Measurements from ENCODE around the gene SGPP1. TPM values are rescaled to one million over a fixed set of nuclear protein-coding genes. Genes with fewer than 3 reads are reported as not detected.

Gene SGPP1
- total and polyA plus RNA-seq, 2 of the 8 experiments (the other 6 are each of a cell fraction or from before 2014, with no cell fraction given), result 5.7 to 8.1 TPM

- TF ChIP-seq, protein P1, sequence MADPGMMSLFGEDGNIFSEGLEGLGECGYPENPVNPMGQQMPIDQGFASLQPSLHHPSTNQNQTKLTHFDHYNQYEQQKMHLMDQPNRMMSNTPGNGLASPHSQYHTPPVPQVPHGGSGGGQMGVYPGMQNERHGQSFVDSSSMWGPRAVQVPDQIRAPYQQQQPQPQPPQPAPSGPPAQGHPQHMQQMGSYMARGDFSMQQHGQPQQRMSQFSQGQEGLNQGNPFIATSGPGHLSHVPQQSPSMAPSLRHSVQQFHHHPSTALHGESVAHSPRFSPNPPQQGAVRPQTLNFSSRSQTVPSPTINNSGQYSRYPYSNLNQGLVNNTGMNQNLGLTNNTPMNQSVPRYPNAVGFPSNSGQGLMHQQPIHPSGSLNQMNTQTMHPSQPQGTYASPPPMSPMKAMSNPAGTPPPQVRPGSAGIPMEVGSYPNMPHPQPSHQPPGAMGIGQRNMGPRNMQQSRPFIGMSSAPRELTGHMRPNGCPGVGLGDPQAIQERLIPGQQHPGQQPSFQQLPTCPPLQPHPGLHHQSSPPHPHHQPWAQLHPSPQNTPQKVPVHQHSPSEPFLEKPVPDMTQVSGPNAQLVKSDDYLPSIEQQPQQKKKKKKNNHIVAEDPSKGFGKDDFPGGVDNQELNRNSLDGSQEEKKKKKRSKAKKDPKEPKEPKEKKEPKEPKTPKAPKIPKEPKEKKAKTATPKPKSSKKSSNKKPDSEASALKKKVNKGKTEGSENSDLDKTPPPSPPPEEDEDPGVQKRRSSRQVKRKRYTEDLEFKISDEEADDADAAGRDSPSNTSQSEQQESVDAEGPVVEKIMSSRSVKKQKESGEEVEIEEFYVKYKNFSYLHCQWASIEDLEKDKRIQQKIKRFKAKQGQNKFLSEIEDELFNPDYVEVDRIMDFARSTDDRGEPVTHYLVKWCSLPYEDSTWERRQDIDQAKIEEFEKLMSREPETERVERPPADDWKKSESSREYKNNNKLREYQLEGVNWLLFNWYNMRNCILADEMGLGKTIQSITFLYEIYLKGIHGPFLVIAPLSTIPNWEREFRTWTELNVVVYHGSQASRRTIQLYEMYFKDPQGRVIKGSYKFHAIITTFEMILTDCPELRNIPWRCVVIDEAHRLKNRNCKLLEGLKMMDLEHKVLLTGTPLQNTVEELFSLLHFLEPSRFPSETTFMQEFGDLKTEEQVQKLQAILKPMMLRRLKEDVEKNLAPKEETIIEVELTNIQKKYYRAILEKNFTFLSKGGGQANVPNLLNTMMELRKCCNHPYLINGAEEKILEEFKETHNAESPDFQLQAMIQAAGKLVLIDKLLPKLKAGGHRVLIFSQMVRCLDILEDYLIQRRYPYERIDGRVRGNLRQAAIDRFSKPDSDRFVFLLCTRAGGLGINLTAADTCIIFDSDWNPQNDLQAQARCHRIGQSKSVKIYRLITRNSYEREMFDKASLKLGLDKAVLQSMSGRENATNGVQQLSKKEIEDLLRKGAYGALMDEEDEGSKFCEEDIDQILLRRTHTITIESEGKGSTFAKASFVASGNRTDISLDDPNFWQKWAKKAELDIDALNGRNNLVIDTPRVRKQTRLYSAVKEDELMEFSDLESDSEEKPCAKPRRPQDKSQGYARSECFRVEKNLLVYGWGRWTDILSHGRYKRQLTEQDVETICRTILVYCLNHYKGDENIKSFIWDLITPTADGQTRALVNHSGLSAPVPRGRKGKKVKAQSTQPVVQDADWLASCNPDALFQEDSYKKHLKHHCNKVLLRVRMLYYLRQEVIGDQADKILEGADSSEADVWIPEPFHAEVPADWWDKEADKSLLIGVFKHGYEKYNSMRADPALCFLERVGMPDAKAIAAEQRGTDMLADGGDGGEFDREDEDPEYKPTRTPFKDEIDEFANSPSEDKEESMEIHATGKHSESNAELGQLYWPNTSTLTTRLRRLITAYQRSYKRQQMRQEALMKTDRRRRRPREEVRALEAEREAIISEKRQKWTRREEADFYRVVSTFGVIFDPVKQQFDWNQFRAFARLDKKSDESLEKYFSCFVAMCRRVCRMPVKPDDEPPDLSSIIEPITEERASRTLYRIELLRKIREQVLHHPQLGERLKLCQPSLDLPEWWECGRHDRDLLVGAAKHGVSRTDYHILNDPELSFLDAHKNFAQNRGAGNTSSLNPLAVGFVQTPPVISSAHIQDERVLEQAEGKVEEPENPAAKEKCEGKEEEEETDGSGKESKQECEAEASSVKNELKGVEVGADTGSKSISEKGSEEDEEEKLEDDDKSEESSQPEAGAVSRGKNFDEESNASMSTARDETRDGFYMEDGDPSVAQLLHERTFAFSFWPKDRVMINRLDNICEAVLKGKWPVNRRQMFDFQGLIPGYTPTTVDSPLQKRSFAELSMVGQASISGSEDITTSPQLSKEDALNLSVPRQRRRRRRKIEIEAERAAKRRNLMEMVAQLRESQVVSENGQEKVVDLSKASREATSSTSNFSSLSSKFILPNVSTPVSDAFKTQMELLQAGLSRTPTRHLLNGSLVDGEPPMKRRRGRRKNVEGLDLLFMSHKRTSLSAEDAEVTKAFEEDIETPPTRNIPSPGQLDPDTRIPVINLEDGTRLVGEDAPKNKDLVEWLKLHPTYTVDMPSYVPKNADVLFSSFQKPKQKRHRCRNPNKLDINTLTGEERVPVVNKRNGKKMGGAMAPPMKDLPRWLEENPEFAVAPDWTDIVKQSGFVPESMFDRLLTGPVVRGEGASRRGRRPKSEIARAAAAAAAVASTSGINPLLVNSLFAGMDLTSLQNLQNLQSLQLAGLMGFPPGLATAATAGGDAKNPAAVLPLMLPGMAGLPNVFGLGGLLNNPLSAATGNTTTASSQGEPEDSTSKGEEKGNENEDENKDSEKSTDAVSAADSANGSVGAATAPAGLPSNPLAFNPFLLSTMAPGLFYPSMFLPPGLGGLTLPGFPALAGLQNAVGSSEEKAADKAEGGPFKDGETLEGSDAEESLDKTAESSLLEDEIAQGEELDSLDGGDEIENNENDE (IDR thresholded peaks at IDR 0.05; ENCODE audit: insufficient replicate concordance, low read length), result no peak
- TF ChIP-seq FOSL1 (IDR thresholded peaks at IDR 0.05; ENCODE audit: insufficient read depth, low read depth, low read length) (no peak), NRF1 (IDR thresholded peaks at IDR 0.05; ENCODE audit: low read depth, low read length) (no peak), POLR2A (IDR thresholded peaks at IDR 0.05; ENCODE audit: control extremely low read depth in 1 of 2, low read depth in 2 of 2, low read length in 2 of 2) (peak in 1 of 2 experiments; percentile 8; a peak in 2 of 3 replicates), SP1 (IDR thresholded peaks at IDR 0.05; ENCODE audit: low read depth, low read length) (peak; percentile 77; the same call in 1 of the 2 replicates), SAP30 (IDR thresholded peaks at IDR 0.05; ENCODE audit: insufficient read depth, insufficient replicate concordance, low read length) (no peak), KDM4A (IDR thresholded peaks at IDR 0.05; ENCODE audit: low read depth, low read length, severe bottlenecking) (no peak), CHD1 (IDR thresholded peaks at IDR 0.05; ENCODE audit: low read depth, low read length) (no peak; the same call in 1 of the 2 replicates), CHD2 (IDR thresholded peaks at IDR 0.05; ENCODE audit: low read length) (peak; percentile 46), SIRT6 (IDR thresholded peaks at IDR 0.05; ENCODE audit: low read length) (no peak), MAX (IDR thresholded peaks at IDR 0.05) (no peak), RXRA (IDR thresholded peaks at IDR 0.05; ENCODE audit: insufficient read depth, low read depth, low read length) (no peak)
Measured at GRCh38 chr14:63642229-63642611, 85.6 kb downstream of the SGPP1 start (continued).
